ENCODE data around the gene TMEM150C.
"Not testable (repeated sequence)": the region's sequence is repeated elsewhere in the genome, so short reads cannot be mapped to it uniquely, and the experiment has no call there.

The TMEM150C gene

GRCh38 chr4:82553020-82553419, 8.8 kb downstream of the TMEM150C start:
- TF ChIP-seq CTCF (IDR thresholded peaks at IDR 0.05; ENCODE audit: unreplicated experiment in 3 of 3) = no peak
- Mint-ChIP-seq H3K9me3 (no peaks in the 10 kb centered on the region), H3K4me3 (no peak overlapping the region), H3K27ac (no peak overlapping the region), H3K36me3 (ENCODE audit: low read depth) (peaks cover 7% of the 10 kb centered on the region), H3K4me1 (no peaks in the 10 kb centered on the region), H3K27me3 (ENCODE audit: low read depth) (peaks cover 22% of the 10 kb centered on the region)

GRCh38 chr4:82551734-82552133, 10.1 kb downstream of the TMEM150C start:
- Mint-ChIP-seq H3K36me3 (ENCODE audit: low read depth) (peaks cover 10% of the 10 kb centered on the region), H3K4me1 (no peaks in the 10 kb centered on the region), H3K27ac (no peak overlapping the region), H3K9me3 (peaks cover 3% of the 10 kb centered on the region), H3K4me3 (no peak overlapping the region), H3K27me3 (ENCODE audit: low read depth) (peaks cover 17% of the 10 kb centered on the region)
- no peak for TF ChIP-seq CTCF (IDR thresholded peaks at IDR 0.05; ENCODE audit: unreplicated experiment in 3 of 3)

- not testable (repeated sequence) for H3K4me1 Mint-ChIP-seq; H3K9me3 Mint-ChIP-seq; H3K36me3 Mint-ChIP-seq (ENCODE audit: low read depth); H3K4me3 Mint-ChIP-seq; H3K27ac Mint-ChIP-seq; H3K27me3 Mint-ChIP-seq (ENCODE audit: low read depth)
Observed at GRCh38 chr4:82547850-82548249, 13.9 kb downstream of the TMEM150C start.

- no peak for TF ChIP-seq CTCF (IDR thresholded peaks at IDR 0.05; ENCODE audit: unreplicated experiment in 3 of 3)
- Mint-ChIP-seq H3K4me3 (no peak overlapping the region), H3K9me3 (peaks cover 12% of the 10 kb centered on the region), H3K27me3 (ENCODE audit: low read depth) (no peaks in the 10 kb centered on the region), H3K36me3 (ENCODE audit: low read depth) (peaks cover 3% of the 10 kb centered on the region), H3K4me1 (no peaks in the 10 kb centered on the region), H3K27ac (no peak overlapping the region)
Observed at GRCh38 chr4:82543131-82543530, 18.7 kb downstream of the TMEM150C start.

GRCh38 chr4:82542642-82543041, 19.1 kb downstream of the TMEM150C start:
- no peaks in the 10 kb centered on the region for H3K36me3 Mint-ChIP-seq (ENCODE audit: low read depth)
- no peak for TF ChIP-seq CTCF (IDR thresholded peaks at IDR 0.05; ENCODE audit: unreplicated experiment in 3 of 3)
- no peaks in the 10 kb centered on the region for H3K4me1 Mint-ChIP-seq
- H3K27ac Mint-ChIP-seq = no peak overlapping the region
- H3K27me3 Mint-ChIP-seq (ENCODE audit: low read depth) = no peaks in the 10 kb centered on the region
- no peak overlapping the region for H3K4me3 Mint-ChIP-seq
- peaks cover 13% of the 10 kb centered on the region for H3K9me3 Mint-ChIP-seq

GRCh38 chr4:82529322-82529721, 32.5 kb downstream of the TMEM150C start:
- Mint-ChIP-seq H3K27ac (no peak overlapping the region), H3K36me3 (ENCODE audit: low read depth) (no peaks in the 10 kb centered on the region), H3K9me3 (no peaks in the 10 kb centered on the region), H3K27me3 (ENCODE audit: low read depth) (no peaks in the 10 kb centered on the region), H3K4me1 (peaks cover 19% of the 10 kb centered on the region), H3K4me3 (no peak overlapping the region)
- no peak for TF ChIP-seq CTCF (IDR thresholded peaks at IDR 0.05; ENCODE audit: unreplicated experiment in 3 of 3)
